Measurements from ENCODE around the gene HCN4. TPM values are rescaled to one million over a fixed set of nuclear protein-coding genes. Genes with fewer than 3 reads are reported as not detected.

The HCN4 gene
- total RNA-seq, 5 donors from 2014 or later (not counting 1 experiment from before 2014, with no cell fraction given), result not detected

DNA sequence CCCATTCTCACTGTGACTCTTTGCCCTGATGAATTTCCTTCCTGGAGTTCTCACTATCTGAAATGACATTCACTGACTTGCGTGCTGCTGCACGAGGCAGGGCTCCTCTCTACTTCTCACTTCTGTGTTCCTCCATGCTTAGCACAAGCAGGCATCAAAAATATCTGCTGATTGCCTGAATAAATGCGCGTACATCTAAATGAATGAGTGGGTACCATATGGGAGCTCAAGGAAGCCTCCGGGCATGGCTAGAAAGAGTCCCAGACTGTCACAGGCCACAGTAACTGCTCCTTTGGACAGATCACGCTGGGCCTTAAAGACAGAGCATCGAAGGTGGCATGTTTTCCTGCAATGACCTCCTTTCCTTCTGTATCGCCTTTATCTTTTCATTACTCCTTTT lies 31.6 kb downstream of the HCN4 start:
- peaks cover 9 to 10% of the 10 kb centered on the region in 2 donors for H3K27me3 Mint-ChIP-seq
- no peaks in the 10 kb centered on the region for H3K9me3 Mint-ChIP-seq
- 85% methylated on average over 4 of the region's 8 CpGs for WGBS (ENCODE audit: insufficient coverage)
- no peaks in the 10 kb centered on the region for H3K36me3 Mint-ChIP-seq
- H3K4me3 Mint-ChIP-seq, result no peak overlapping the region
- H3K9me3 ChIP-seq, result no peaks in the 10 kb centered on the region
- ChIA-PET CTCF (no interaction called here), POLR2A (no interaction called here)
- peaks cover 0 to 22% of the 10 kb centered on the region in 2 experiments for H3K27me3 ChIP-seq (replicated peaks in 1 of 2; ENCODE audit: control insufficient read depth in 2 of 2, extremely low read depth in 1 of 2, insufficient read depth in 2 of 2, low read length in 1 of 2)
- no peaks in the 10 kb centered on the region for H3K4me1 Mint-ChIP-seq
- no peak for DNase-seq
- no peaks in the 10 kb centered on the region for H3K36me3 ChIP-seq (ENCODE audit: control insufficient read depth in 2 of 2, extremely low read depth in 1 of 2, insufficient read depth in 1 of 2, low read length in 1 of 2)
- no peak overlapping the region for H3K4me3 ChIP-seq (ENCODE audit: control insufficient read depth in 1 of 2, extremely low read depth in 1 of 2, low read length in 1 of 2)
- no peaks in the 10 kb centered on the region for H3K4me1 ChIP-seq (ENCODE audit: control insufficient read depth in 1 of 2, extremely low read depth in 1 of 2, insufficient read depth in 2 of 2, low read length in 2 of 2)
- H3K27ac ChIP-seq (ENCODE audit: low read length), result no peak overlapping the region
- no peak overlapping the region for H3K27ac Mint-ChIP-seq
- ATAC-seq (replicated peaks in 1 of 4), result no peak

DNA sequence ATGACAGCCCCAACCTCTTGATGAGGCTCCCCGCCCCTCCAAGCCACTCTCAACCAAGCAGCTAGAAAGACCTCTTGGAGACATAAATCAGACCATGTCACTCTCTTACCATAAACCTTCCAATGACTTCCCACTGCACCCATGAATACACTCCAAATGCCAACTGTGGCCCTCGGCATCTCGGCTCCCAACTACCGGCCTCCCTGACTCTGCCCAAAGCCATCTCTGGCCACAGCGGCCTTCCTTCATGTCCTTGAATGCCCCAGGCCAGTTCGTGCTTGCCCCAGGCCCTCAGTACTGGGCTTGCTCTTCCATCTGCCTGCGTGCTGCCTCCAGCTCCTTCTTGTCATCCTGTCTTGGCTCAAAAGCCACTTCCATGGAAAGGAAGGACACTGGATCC lies 32.0 kb downstream of the HCN4 start:
- POLR2A ChIA-PET, result no interaction called here
- H3K4me3 ChIP-seq (ENCODE audit: control insufficient read depth in 1 of 2, extremely low read depth in 1 of 2, low read length in 1 of 2), result no peak overlapping the region
- Mint-ChIP-seq H3K9me3 (no peaks in the 10 kb centered on the region), H3K4me3 (no peak overlapping the region), H3K27me3 (peaks cover 9 to 10% of the 10 kb centered on the region in 2 donors), H3K27ac (no peak overlapping the region), H3K4me1 (no peaks in the 10 kb centered on the region), H3K36me3 (no peaks in the 10 kb centered on the region)
- H3K27me3 ChIP-seq (replicated peaks in 1 of 2; ENCODE audit: control insufficient read depth in 2 of 2, extremely low read depth in 1 of 2, insufficient read depth in 2 of 2, low read length in 1 of 2), result peaks cover 0 to 19% of the 10 kb centered on the region in 2 experiments
- H3K27ac ChIP-seq (ENCODE audit: low read length), result no peak overlapping the region
- 68% methylated on average over 7 of the region's 7 CpGs for WGBS (ENCODE audit: insufficient coverage)
- no peaks in the 10 kb centered on the region for H3K9me3 ChIP-seq
- no peaks in the 10 kb centered on the region for H3K36me3 ChIP-seq (ENCODE audit: control insufficient read depth in 2 of 2, extremely low read depth in 1 of 2, insufficient read depth in 1 of 2, low read length in 1 of 2)
- no peak for DNase-seq
- no peak for ATAC-seq (replicated peaks in 1 of 4)
- no peaks in the 10 kb centered on the region for H3K4me1 ChIP-seq (ENCODE audit: control insufficient read depth in 1 of 2, extremely low read depth in 1 of 2, insufficient read depth in 2 of 2, low read length in 2 of 2)
- CTCF ChIA-PET, result no interaction called here

DNA sequence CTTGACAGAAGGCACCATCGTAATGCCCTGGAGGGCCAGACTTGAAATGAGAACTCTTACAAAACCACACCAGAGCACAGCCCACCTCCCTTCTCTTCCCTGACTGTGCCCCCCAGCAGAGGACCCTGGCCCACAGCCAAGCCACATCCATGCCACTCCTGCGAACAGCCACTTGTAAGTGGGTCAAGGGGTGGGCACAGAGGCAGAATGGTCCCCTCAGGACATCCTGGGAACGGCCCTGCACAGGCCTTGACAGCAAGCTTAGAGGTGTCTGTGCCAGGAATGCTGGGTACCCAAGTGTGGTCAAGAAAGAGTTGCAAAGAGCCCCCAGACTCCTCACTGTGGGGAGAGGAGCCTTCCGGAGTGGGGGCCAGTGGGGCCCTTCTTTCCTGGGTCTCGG lies 33.3 kb downstream of the HCN4 start:
- peaks cover 9 to 10% of the 10 kb centered on the region in 2 donors for H3K27me3 Mint-ChIP-seq
- H3K36me3 ChIP-seq (ENCODE audit: control insufficient read depth in 2 of 2, extremely low read depth in 1 of 2, insufficient read depth in 1 of 2, low read length in 1 of 2), result no peaks in the 10 kb centered on the region
- H3K4me1 ChIP-seq (ENCODE audit: control insufficient read depth in 1 of 2, extremely low read depth in 1 of 2, insufficient read depth in 2 of 2, low read length in 2 of 2), result no peaks in the 10 kb centered on the region
- peaks cover 0 to 15% of the 10 kb centered on the region in 2 experiments for H3K27me3 ChIP-seq (replicated peaks in 1 of 2; ENCODE audit: control insufficient read depth in 2 of 2, extremely low read depth in 1 of 2, insufficient read depth in 2 of 2, low read length in 1 of 2)
- no peaks in the 10 kb centered on the region for H3K9me3 ChIP-seq
- DNase-seq, result no peak
- no peak overlapping the region for H3K4me3 Mint-ChIP-seq
- ChIA-PET POLR2A (no interaction called here), CTCF (no interaction called here)
- no peak overlapping the region for H3K27ac Mint-ChIP-seq
- H3K4me1 Mint-ChIP-seq, result no peaks in the 10 kb centered on the region
- no peaks in the 10 kb centered on the region for H3K9me3 Mint-ChIP-seq
- no peak overlapping the region for H3K4me3 ChIP-seq (ENCODE audit: control insufficient read depth in 1 of 2, extremely low read depth in 1 of 2, low read length in 1 of 2)
- 51% methylated on average over 3 of the region's 5 CpGs for WGBS (ENCODE audit: insufficient coverage)
- no peaks in the 10 kb centered on the region for H3K36me3 Mint-ChIP-seq
- no peak overlapping the region for H3K27ac ChIP-seq (ENCODE audit: low read length)
- ATAC-seq (replicated peaks in 1 of 4), result no peak

DNA sequence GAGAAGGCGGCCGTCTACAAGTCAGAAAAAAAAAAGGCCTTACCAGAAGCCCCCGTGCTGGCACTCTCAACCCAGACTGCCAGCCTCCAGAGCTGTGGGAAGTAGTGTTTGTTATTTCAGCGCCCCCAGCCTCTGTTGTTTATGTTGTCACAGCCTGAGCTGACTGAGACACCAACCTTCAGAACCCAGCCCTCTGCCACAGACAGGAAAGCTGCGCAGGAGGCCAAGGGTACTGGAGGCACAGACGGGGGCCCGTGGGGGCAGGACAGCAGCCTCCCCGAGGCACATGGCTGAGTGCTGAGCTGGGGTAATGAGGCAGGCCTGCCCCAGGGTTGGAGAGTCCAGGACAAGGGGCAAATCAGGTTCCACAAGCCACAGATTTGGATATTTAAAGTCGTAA lies 33.7 kb downstream of the HCN4 start:
- no peaks in the 10 kb centered on the region for H3K36me3 Mint-ChIP-seq

DNA sequence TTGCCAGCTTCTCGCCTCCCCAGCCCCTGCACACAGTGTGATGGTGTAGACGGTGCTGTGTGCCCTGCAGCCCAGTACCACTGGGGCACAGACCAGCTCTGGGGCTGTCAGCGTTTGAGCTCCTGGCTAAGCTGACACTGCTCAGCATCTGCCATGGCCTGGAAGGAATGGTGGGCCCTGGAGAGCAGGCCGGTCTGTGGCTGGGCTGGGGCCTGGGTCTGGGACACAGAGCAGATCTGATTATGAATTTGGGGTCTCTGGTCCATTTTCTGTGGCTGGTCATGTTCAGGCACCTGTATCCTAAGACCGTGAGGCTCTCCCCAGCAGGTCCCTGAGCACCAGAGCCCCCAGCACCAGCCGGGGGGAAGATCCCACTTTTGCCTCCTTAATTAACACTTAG lies 34.7 kb downstream of the HCN4 start:
- Mint-ChIP-seq H3K27ac (no peak overlapping the region), H3K9me3 (no peaks in the 10 kb centered on the region), H3K4me1 (no peaks in the 10 kb centered on the region), H3K36me3 (no peaks in the 10 kb centered on the region), H3K4me3 (no peak overlapping the region), H3K27me3 (peaks cover 9 to 10% of the 10 kb centered on the region in 2 donors)
- H3K9me3 ChIP-seq, result no peaks in the 10 kb centered on the region
- no peak for DNase-seq
- peaks cover 0 to 16% of the 10 kb centered on the region in 2 experiments for H3K27me3 ChIP-seq (replicated peaks in 1 of 2; ENCODE audit: control insufficient read depth in 2 of 2, extremely low read depth in 1 of 2, insufficient read depth in 2 of 2, low read length in 1 of 2)
- H3K36me3 ChIP-seq (ENCODE audit: control insufficient read depth in 2 of 2, extremely low read depth in 1 of 2, insufficient read depth in 1 of 2, low read length in 1 of 2), result no peaks in the 10 kb centered on the region
- CTCF ChIA-PET, result no interaction called here
- ATAC-seq (replicated peaks in 1 of 4), result no peak
- no peak overlapping the region for H3K4me3 ChIP-seq (ENCODE audit: control insufficient read depth in 1 of 2, extremely low read depth in 1 of 2, low read length in 1 of 2)
- H3K4me1 ChIP-seq (ENCODE audit: control insufficient read depth in 1 of 2, extremely low read depth in 1 of 2, insufficient read depth in 2 of 2, low read length in 2 of 2), result no peaks in the 10 kb centered on the region
- POLR2A ChIA-PET, result no interaction called here
- no peak overlapping the region for H3K27ac ChIP-seq (ENCODE audit: low read length)
- 76% methylated on average over 5 of the region's 6 CpGs for WGBS (ENCODE audit: insufficient coverage)

More for the DNA sequence above, 33.7 kb downstream of the HCN4 start:
- Mint-ChIP-seq H3K27ac (no peak overlapping the region), H3K4me3 (no peak overlapping the region), H3K4me1 (no peaks in the 10 kb centered on the region), H3K27me3 (peaks cover 9 to 10% of the 10 kb centered on the region in 2 donors), H3K9me3 (no peaks in the 10 kb centered on the region)
- DNase-seq (no peak), ATAC-seq (replicated peaks in 1 of 4) (no peak)
- Histone ChIP-seq H3K36me3 (ENCODE audit: control insufficient read depth in 2 of 2, extremely low read depth in 1 of 2, insufficient read depth in 1 of 2, low read length in 1 of 2) (no peaks in the 10 kb centered on the region), H3K4me3 (ENCODE audit: control insufficient read depth in 1 of 2, extremely low read depth in 1 of 2, low read length in 1 of 2) (no peak overlapping the region), H3K9me3 (no peaks in the 10 kb centered on the region), H3K27me3 (replicated peaks in 1 of 2; ENCODE audit: control insufficient read depth in 2 of 2, extremely low read depth in 1 of 2, insufficient read depth in 2 of 2, low read length in 1 of 2) (peaks cover 0 to 15% of the 10 kb centered on the region in 2 experiments), H3K27ac (ENCODE audit: low read length) (no peak overlapping the region), H3K4me1 (ENCODE audit: control insufficient read depth in 1 of 2, extremely low read depth in 1 of 2, insufficient read depth in 2 of 2, low read length in 2 of 2) (no peaks in the 10 kb centered on the region)
- ChIA-PET POLR2A (no interaction called here), CTCF (no interaction called here)
- 50% methylated on average over 5 of the region's 9 CpGs for WGBS (ENCODE audit: insufficient coverage)

DNA sequence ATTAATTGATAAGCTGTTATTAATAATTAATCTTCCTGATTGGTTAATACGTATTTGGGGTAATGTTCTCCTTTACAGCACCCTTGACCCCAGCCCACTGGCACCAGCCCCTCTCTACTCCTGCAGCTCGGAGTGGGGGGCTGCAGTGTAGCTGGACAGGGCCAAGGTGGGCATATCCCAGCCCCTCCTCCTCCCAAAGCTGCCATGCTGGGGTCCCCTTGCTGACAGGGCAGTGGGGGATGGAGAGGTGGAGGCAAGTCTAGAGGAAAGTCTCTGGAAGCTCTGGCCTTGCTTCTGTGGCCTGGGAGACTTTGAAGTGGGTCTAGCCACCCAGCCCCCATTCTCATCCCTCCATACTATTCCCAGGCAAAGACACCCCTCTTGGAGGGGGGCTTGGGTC lies 35.8 kb downstream of the HCN4 start:
- no peaks in the 10 kb centered on the region for H3K4me1 ChIP-seq (ENCODE audit: control insufficient read depth in 1 of 2, extremely low read depth in 1 of 2, insufficient read depth in 2 of 2, low read length in 2 of 2)
- POLR2A ChIA-PET, result no interaction called here
- no peak overlapping the region for H3K4me3 ChIP-seq (ENCODE audit: control insufficient read depth in 1 of 2, extremely low read depth in 1 of 2, low read length in 1 of 2)
- H3K4me3 Mint-ChIP-seq, result no peak overlapping the region
- H3K36me3 Mint-ChIP-seq, result no peaks in the 10 kb centered on the region
- WGBS (ENCODE audit: insufficient coverage), result no CpG with 5 or more reads among the region's 2 CpGs
- no peaks in the 10 kb centered on the region for H3K36me3 ChIP-seq (ENCODE audit: control insufficient read depth in 2 of 2, extremely low read depth in 1 of 2, insufficient read depth in 1 of 2, low read length in 1 of 2)
- no peak overlapping the region for H3K27ac Mint-ChIP-seq
- H3K9me3 ChIP-seq, result no peaks in the 10 kb centered on the region
- no peak for ATAC-seq (replicated peaks in 1 of 4)
- H3K27me3 ChIP-seq (replicated peaks in 1 of 2; ENCODE audit: control insufficient read depth in 2 of 2, extremely low read depth in 1 of 2, insufficient read depth in 2 of 2, low read length in 1 of 2), result peaks cover 0 to 12% of the 10 kb centered on the region in 2 experiments
- H3K4me1 Mint-ChIP-seq, result no peaks in the 10 kb centered on the region
- H3K27me3 Mint-ChIP-seq, result peaks cover 9 to 18% of the 10 kb centered on the region in 2 donors
- CTCF ChIA-PET, result no interaction called here
- H3K27ac ChIP-seq (ENCODE audit: low read length), result no peak overlapping the region
- no peaks in the 10 kb centered on the region for H3K9me3 Mint-ChIP-seq
- no peak for DNase-seq

All from T-cell (primary cell).